ENCODE results near the gene ATXN1. TPM values are rescaled to one million over a fixed set of nuclear protein-coding genes. Genes with fewer than 3 reads are reported as not detected.

The ATXN1 gene
- total RNA-seq, 1 donor from 2014 or later = 71.2 TPM

DNA sequence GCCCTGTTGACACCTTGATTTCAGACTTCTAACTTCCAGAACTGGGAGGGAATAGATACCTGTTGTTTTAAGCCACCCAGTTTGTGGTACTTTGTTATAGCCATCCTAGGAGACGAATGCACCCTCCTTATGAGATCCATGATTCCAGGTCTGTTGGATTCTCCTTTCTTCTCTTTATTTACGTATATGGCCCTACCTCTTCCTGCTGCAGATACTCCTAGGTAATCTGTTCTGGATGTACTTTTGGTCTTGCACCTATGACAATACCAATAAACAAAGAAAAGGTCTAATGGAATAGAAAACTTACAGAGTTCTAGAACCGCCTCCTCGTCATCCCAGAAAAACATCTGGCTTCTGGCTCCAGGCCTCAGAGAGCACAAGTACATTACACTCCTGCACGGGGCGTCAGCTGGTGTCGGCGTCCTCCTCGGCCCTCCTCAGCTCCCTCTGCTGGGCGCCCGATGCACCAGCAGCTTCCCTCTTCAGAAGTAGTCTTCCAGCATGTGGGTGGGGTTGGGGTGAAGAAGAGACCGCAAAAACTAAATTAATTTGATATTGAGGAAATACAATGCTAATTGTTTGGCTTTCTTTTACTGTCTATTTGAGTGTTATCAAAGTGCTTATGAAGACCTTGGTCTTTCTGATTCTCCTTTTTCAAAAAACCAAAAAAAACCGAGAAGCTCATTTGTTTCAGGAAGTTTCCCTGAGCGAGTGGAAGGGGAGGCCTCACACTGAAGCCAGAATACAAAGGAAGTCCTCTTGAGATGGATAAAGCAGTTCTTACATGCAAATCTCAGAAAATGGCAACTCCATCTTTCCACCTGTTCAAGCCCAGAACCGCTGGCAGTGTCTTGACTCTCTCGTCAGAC is 9.7 kb upstream of the ATXN1 start:
- intact Hi-C loops (cut with DNase I) = no loop called here
- TF ChIP-seq, protein P1, sequence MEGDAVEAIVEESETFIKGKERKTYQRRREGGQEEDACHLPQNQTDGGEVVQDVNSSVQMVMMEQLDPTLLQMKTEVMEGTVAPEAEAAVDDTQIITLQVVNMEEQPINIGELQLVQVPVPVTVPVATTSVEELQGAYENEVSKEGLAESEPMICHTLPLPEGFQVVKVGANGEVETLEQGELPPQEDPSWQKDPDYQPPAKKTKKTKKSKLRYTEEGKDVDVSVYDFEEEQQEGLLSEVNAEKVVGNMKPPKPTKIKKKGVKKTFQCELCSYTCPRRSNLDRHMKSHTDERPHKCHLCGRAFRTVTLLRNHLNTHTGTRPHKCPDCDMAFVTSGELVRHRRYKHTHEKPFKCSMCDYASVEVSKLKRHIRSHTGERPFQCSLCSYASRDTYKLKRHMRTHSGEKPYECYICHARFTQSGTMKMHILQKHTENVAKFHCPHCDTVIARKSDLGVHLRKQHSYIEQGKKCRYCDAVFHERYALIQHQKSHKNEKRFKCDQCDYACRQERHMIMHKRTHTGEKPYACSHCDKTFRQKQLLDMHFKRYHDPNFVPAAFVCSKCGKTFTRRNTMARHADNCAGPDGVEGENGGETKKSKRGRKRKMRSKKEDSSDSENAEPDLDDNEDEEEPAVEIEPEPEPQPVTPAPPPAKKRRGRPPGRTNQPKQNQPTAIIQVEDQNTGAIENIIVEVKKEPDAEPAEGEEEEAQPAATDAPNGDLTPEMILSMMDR (IDR thresholded peaks at IDR 0.05) = peak; percentile 98
- Histone ChIP-seq H3K27ac (no peak overlapping the region), H3K4me1 (peaks cover 32% of the 10 kb centered on the region), H3K36me3 (no peaks in the 10 kb centered on the region), H3K4me3 (no peak overlapping the region), H3K9me3 (no peaks in the 10 kb centered on the region), H3K27me3 (no peaks in the 10 kb centered on the region)
- peak; percentile 91 for DNase-seq
- peak; percentile 97 for ATAC-seq

GRCh38 chr6:16769986-16770376 is 8.7 kb upstream of the ATXN1 start:
- TF ChIP-seq, protein P1 (IDR thresholded peaks at IDR 0.05) = no peak
- Histone ChIP-seq H3K36me3 (no peaks in the 10 kb centered on the region), H3K4me1 (peaks cover 32% of the 10 kb centered on the region), H3K27ac (no peak overlapping the region), H3K27me3 (no peaks in the 10 kb centered on the region), H3K4me3 (no peak overlapping the region), H3K9me3 (no peaks in the 10 kb centered on the region)
- no peak for ATAC-seq
- no peak for DNase-seq
- intact Hi-C loops (cut with DNase I) = loop anchor here (10.0 kb wide), 1 partner anchor 435 kb away; no protein-coding TSS in a partner anchor

- Histone ChIP-seq H3K9me3 (no peaks in the 10 kb centered on the region), H3K36me3 (no peaks in the 10 kb centered on the region), H3K4me1 (peaks cover 32% of the 10 kb centered on the region), H3K27me3 (no peaks in the 10 kb centered on the region), H3K27ac (peak overlapping the region; percentile 52), H3K4me3 (no peak overlapping the region)
- no peak for DNase-seq
- TF ChIP-seq, protein P1 (IDR thresholded peaks at IDR 0.05) = no peak
- intact Hi-C loops (cut with DNase I) = loop anchor here (10.0 kb wide), 1 partner anchor 435 kb away; no protein-coding TSS in a partner anchor
- peak; percentile 88 for ATAC-seq
Observed at GRCh38 chr6:16769131-16769985, 8.1 kb upstream of the ATXN1 start.

DNA sequence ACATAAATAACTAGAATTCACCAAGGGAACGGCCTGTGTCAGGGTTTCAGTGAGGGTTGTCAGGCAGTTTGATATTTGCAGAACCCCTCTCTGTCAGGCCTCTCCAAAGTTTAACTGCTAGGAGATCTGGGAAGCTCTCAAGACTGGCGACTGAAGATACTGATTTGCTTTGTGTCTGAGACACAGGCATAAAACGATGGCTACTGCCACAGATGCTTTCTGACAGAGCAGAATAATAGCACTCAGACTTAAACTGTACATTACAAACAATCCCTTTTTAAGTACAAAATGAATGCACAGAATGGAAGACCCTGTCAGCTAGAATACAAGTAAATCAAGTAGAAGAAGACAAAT is 7.2 kb upstream of the ATXN1 start:
- no peak for DNase-seq
- intact Hi-C loops (cut with DNase I) = loop anchor here (10.0 kb wide), 1 partner anchor 434 kb away; no protein-coding TSS in a partner anchor
- peaks cover 36% of the 10 kb centered on the region for H3K4me1 ChIP-seq
- H3K4me3 ChIP-seq = no peak overlapping the region
- ATAC-seq = no peak
- H3K27ac ChIP-seq = peak overlapping the region; percentile 52
- H3K9me3 ChIP-seq = no peaks in the 10 kb centered on the region
- TF ChIP-seq, protein P1 (IDR thresholded peaks at IDR 0.05) = no peak
- no peaks in the 10 kb centered on the region for H3K27me3 ChIP-seq
- H3K36me3 ChIP-seq = no peaks in the 10 kb centered on the region

DNA sequence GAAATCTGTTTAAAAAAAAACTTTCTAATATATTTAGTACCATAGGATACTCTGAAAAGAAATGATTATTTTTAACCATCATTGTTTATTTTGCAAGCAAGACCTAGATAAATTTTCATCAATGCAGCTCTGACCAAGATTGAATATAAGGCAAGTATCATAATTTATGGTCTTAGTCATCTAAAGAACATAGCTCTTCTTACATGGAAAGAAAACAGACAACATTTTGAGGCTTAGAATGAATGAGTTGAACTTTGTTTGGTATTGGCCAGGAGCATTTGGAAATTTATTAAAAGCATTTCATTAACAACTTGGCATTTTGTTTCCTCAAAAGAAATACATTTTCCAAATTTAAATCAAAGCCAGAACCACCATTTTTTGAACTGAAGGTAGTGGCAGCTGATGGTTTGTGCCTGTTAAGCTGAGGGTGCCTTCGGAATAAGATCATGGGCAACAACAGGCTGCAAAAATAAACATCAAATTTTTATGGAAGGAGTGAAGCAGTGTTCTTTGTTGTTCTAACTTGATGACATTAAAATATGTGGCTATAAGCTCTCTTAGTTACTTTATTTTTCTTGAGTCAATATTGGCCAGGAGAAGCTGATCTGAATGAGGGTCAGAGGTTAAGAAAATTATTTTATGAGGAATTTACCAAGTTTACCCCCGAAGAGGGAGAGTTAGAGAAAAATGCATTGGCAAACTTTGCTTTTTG is 6.7 kb upstream of the ATXN1 start:
- TF ChIP-seq, protein P1 (IDR thresholded peaks at IDR 0.05) = no peak
- Histone ChIP-seq H3K4me1 (peaks cover 38% of the 10 kb centered on the region), H3K27me3 (no peaks in the 10 kb centered on the region), H3K27ac (no peak overlapping the region), H3K9me3 (no peaks in the 10 kb centered on the region), H3K4me3 (no peak overlapping the region), H3K36me3 (no peaks in the 10 kb centered on the region)
- intact Hi-C loops (cut with DNase I) = loop anchor here (10.0 kb wide), 1 partner anchor 433 kb away; no protein-coding TSS in a partner anchor
- ATAC-seq = no peak
- no peak for DNase-seq

Data from upper lobe of right lung (tissue), 1 donor.